ENCODE measurements around the gene NR0B2.
A peak's percentile ranks its signal among the peaks of the same experiment; 100 is the strongest.
"Not testable (repeated sequence)": the region's sequence is repeated elsewhere in the genome, so short reads cannot be mapped to it uniquely, and the experiment has no call there.

The NR0B2 gene, protein sequence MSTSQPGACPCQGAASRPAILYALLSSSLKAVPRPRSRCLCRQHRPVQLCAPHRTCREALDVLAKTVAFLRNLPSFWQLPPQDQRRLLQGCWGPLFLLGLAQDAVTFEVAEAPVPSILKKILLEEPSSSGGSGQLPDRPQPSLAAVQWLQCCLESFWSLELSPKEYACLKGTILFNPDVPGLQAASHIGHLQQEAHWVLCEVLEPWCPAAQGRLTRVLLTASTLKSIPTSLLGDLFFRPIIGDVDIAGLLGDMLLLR

GRCh38 chr1:26913754-26914619, at the start of gene NR0B2:
Gene NR0B2, minus strand, starts transcription at chr1:26913975. Its CDS starts 35 bp downstream, at chr1:26913940.
- peak; percentile 57 for DNase-seq

GRCh38 chr1:26961826-26962225, 48.1 kb upstream of the NR0B2 start:
- DNase-seq, result no peak

- DNase-seq, result no peak
Measured at GRCh38 chr1:26960625-26960966, 46.8 kb upstream of the NR0B2 start.

GRCh38 chr1:26959722-26960624, 46.2 kb upstream of the NR0B2 start, which contains the start of gene KDF1:
Gene KDF1, minus strand, starts transcription at chr1:26960468. Its CDS starts 8,088 bp downstream, at chr1:26952380.
- peak; percentile 7 for DNase-seq

- no peak for DNase-seq
Measured at GRCh38 chr1:26959270-26959669, 45.5 kb upstream of the NR0B2 start.

DNA sequence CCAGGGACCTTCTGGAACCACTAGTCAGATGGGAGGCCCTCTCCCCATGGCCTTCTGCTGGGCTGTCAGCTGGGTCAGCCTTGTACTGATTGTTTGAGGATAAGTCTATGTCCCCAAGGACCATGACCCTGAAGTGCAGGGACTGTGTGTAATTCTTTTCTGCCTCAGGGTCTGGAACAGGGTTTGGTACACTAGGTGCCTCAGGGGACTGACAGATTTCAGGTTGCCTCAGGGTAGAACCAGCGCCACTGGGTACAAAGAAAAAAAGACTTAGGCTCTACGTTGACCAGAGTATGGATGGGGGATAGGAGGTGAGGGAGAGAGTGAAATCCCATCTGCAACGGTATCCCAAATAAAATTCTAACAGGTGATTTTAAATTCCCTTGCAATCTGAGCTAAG, 43.5 kb upstream of the NR0B2 start:
- no peak for DNase-seq

GRCh38 chr1:26956321-26956720, 42.5 kb upstream of the NR0B2 start:
- DNase-seq, result no peak

DNA sequence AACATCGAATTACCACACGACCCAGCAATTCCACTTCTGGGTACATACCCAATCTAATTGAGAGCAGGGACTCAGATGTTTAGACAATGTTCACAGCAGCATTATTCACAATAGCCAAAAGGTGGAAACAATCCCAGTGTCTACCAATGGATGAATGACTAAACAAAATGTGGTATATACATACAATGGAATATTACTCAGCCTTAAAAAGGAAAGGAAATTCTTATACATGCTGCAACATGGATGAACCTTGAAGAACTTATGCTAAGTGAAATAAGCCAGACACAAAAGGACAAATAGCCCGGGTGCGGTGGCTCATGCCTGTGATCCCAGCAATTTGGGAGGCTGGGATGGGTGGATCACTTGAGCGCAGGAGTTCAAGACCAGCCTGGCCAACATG, 39.6 kb upstream of the NR0B2 start:
- DNase-seq, result no peak

DNA sequence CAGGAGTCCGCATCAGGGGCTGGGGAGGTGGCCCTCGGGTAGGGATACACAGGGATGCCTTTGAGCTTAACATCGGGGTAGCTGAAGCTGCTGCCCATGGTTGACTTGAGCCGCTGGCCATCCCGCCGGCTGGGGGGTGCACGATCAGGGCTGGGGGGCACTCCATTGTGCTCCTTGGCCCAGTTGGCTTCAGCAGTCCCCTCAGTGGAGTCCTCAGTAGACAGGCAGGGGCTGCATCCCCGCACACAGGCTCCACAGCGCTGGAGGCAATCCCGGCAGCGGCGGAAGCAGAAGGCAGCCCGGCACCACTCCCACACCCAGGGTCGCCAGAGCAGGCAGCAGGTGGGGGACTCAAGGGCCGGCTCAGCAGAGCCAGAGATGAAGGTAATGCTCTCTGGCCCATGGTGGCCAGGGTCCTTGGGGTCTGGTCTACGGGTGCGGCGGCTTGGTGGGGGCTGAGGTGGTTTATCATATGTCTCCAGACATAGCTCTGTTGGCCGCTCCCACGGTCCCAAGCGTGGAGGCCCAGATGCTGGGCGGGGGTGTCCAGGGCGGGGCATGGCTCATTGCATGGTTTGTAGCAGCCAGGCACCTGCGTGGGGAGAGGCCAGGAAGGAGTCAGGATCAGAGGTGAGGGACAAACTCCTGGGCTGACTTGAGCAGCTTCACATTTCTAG, 38.2 kb upstream of the NR0B2 start:
- no peak for DNase-seq

GRCh38 chr1:26951216-26951615, 37.4 kb upstream of the NR0B2 start:
- no peak for DNase-seq

GRCh38 chr1:26950602-26951001, 36.8 kb upstream of the NR0B2 start:
- no peak for DNase-seq

DNA sequence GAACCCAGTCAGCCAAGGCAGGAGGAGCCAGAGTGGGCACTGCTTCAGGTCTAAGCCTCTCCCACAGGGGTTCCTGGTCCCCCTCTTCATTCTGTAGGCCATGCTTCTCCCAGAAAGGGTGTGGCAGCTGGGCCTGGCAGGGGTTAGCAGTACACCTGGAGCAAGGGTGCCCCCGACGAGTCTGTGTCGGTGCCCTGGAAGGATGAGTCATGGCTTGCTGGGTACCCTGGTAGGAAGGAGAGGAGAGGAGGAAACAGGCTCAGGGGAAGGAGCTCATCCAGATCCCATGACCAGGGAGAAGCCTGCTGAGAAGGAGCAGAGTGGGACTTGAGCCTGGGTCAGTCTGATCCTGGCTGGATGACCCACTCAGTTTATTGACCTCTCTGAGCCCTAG, 36.1 kb upstream of the NR0B2 start:
- DNase-seq, result no peak

GRCh38 chr1:26949266-26949925, 35.6 kb upstream of the NR0B2 start:
- no peak for DNase-seq

DNA sequence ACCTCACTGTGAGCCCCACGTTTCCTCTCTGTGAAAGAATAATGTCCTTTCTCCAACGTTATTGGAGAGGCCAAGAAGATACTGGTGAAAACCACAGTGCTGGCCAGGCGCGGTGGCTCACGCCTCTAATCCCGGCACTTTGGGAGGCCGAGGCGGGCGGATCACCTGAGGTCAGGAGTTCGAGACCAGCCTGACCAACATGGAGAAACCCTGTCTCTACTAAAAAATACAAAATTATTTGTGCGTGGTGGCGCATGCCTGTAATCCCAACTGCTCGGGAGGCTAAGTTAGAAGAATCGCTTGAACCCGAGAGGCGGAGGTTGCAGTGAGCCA, 34.9 kb upstream of the NR0B2 start:
- DNase-seq, result not testable (repeated sequence)

- no peak for DNase-seq
Measured at GRCh38 chr1:26946270-26946669, 32.5 kb upstream of the NR0B2 start.

- no peak for DNase-seq
Measured at GRCh38 chr1:26945728-26946127, 32.0 kb upstream of the NR0B2 start.

- DNase-seq, result no peak
Measured at GRCh38 chr1:26945138-26945537, 31.4 kb upstream of the NR0B2 start.

- DNase-seq, result no peak
Measured at GRCh38 chr1:26942656-26943055, 28.9 kb upstream of the NR0B2 start.

DNA sequence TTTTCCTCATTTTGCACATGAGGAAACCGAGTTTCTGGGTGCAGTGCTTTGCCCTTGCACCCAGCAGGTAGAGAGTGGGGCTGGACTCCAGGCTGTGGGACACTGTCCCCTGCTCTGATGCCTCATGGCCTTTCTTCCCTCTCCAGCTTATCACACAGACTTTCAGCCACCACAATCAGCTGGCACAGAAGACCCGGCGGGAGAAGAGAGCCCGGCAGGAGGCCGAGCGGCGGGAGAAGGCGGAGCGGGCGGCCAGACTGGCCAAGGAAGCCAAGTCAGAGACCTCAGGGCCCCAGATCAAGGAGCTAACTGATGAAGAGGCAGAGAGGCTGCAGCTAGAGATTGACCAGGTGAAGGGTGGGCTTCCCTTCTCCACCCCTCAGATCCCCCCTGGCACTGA, 27.5 kb upstream of the NR0B2 start:
- DNase-seq, result no peak

DNA sequence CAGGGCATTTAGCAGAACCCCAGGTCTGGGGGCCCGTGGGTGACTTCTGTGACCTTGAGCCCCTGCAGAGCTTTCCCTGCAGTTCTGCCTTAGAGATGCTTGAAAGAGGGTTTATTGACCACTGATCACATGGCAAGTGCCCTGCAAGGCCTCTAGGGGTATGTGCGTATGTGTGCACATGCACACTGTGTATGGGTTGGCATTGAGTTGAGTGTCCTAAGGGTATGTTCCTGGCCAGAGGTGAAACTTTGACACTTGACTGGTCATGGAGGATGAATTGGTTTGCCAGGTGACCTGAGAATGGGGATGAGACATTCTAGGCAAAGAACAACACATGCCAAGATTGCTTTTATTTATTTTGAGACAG, 24.9 kb upstream of the NR0B2 start:
- no peak for DNase-seq

DNA sequence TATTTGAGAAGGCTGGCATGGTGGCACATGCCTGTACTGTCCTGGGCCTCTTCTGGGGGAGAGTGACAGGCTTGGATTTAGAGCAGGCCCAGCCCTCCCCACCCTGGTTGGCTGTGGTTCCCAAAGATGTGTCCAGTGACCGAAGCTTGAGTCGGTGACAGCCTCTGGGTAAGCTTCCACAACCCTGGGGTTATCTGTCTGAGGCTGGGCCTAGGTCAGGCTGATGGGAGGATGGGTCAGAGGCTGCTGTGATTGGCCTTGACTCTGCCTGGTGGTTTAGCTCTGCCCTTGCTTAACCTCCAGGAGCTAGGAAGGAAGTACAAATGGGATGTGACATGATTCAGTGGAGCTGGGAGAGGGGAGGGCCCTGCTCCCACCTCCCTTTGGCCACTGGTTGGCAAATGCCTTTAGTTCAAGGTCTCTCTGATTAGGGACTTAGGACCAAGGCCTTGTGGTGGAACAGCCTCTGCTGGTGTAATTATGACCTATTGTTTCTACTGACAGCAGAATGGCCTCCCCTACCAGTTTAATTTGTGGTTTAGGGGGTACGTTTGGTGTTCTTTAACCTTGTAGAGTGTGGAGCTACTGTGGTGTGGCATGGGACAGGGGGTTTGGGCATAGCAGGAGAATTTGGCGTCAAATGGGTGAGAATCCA, 24.4 kb upstream of the NR0B2 start:
- no peak for DNase-seq

GRCh38 chr1:26936823-26937222, 23.0 kb upstream of the NR0B2 start:
- DNase-seq, result no peak

All from NCI-H1436 treated with DMSO at 0.1 percent for 48 hours (cell line).